Measurements from ENCODE around the gene ATP6V0D1. TPM values are rescaled to one million over a fixed set of nuclear protein-coding genes. Genes with fewer than 3 reads are reported as not detected.

ATP6V0D1 gene
- total RNA-seq, 4 donors from 2014 or later: 103 to 131 (median 119) TPM

- no peak overlapping the region for H3K27ac ChIP-seq (replicated peaks in 1 of 4)
- DNase-seq (ENCODE audit: extremely low spot score): no peak
- intact Hi-C loops (cut with DNase I): no loop called here
- no peaks in the 10 kb centered on the region for H3K27me3 ChIP-seq
- no peaks in the 10 kb centered on the region for H3K36me3 ChIP-seq
- H3K9me3 ChIP-seq: no peaks in the 10 kb centered on the region
- H3K4me3 ChIP-seq: no peak overlapping the region
- peaks cover 48 to 80% (median 68%) of the 10 kb centered on the region in 4 donors for H3K4me1 ChIP-seq
- TF ChIP-seq CTCF (IDR thresholded peaks at IDR 0.05) (no peak), EP300 (IDR thresholded peaks at IDR 0.05) (no peak), POLR2AphosphoS5 (IDR thresholded peaks at IDR 0.05) (no peak), POLR2A (IDR thresholded peaks at IDR 0.05; ENCODE audit: low read depth) (no peak)
- WGBS: 95% methylated on average over 7 of the region's 8 CpGs
Observed at GRCh38 chr16:67477960-67478554, 2.9 kb downstream of the ATP6V0D1 start.

GRCh38 chr16:67474551-67475455 lies 6.2 kb downstream of the ATP6V0D1 start:
- Histone ChIP-seq H3K36me3 (no peaks in the 10 kb centered on the region), H3K9me3 (no peaks in the 10 kb centered on the region), H3K27me3 (no peaks in the 10 kb centered on the region), H3K4me1 (peaks cover 40 to 82% (median 61%) of the 10 kb centered on the region in 4 donors), H3K4me3 (no peak overlapping the region), H3K27ac (replicated peaks in 1 of 4) (no peak overlapping the region)
- WGBS: 89% methylated on average over 11 of the region's 11 CpGs
- intact Hi-C loops (cut with DNase I): no loop called here
- TF ChIP-seq POLR2A (IDR thresholded peaks at IDR 0.05; ENCODE audit: low read depth) (no peak), POLR2AphosphoS5 (IDR thresholded peaks at IDR 0.05) (no peak), EP300 (IDR thresholded peaks at IDR 0.05) (no peak), CTCF (IDR thresholded peaks at IDR 0.05) (no peak)
- no peak for DNase-seq (ENCODE audit: extremely low spot score)

GRCh38 chr16:67471758-67472384 lies 9.1 kb downstream of the ATP6V0D1 start:
- Histone ChIP-seq H3K27ac (replicated peaks in 1 of 4) (no peak overlapping the region), H3K4me1 (peaks cover 37 to 71% (median 39%) of the 10 kb centered on the region in 4 donors), H3K27me3 (no peaks in the 10 kb centered on the region), H3K4me3 (no peak overlapping the region), H3K36me3 (no peaks in the 10 kb centered on the region), H3K9me3 (no peaks in the 10 kb centered on the region)
- no peak for TF ChIP-seq EP300 (IDR thresholded peaks at IDR 0.05)
- no peak for TF ChIP-seq POLR2A (IDR thresholded peaks at IDR 0.05; ENCODE audit: low read depth)
- TF ChIP-seq POLR2AphosphoS5 (IDR thresholded peaks at IDR 0.05): no peak
- TF ChIP-seq CTCF (IDR thresholded peaks at IDR 0.05): no peak
- 92% methylated on average over 6 of the region's 6 CpGs for WGBS
- no peak for DNase-seq (ENCODE audit: extremely low spot score)
- intact Hi-C loops (cut with DNase I): no loop called here

GRCh38 chr16:67470359-67470758 lies 10.6 kb downstream of the ATP6V0D1 start:
- DNase-seq (ENCODE audit: extremely low spot score): no peak
- WGBS: 47% methylated on average over 7 of the region's 7 CpGs
- Histone ChIP-seq H3K4me1 (peaks cover 30 to 71% (median 35%) of the 10 kb centered on the region in 4 donors), H3K4me3 (no peak overlapping the region), H3K27me3 (no peaks in the 10 kb centered on the region), H3K27ac (replicated peaks in 1 of 4) (no peak overlapping the region), H3K36me3 (no peaks in the 10 kb centered on the region), H3K9me3 (no peaks in the 10 kb centered on the region)
- intact Hi-C loops (cut with DNase I): no loop called here
- TF ChIP-seq POLR2A (IDR thresholded peaks at IDR 0.05; ENCODE audit: low read depth): no peak
- no peak for TF ChIP-seq POLR2AphosphoS5 (IDR thresholded peaks at IDR 0.05)
- no peak for TF ChIP-seq EP300 (IDR thresholded peaks at IDR 0.05)
- no peak for TF ChIP-seq CTCF (IDR thresholded peaks at IDR 0.05)
